ENCODE data around the gene NRG3.

GRCh38 chr10:82075605-82076004 lies 200.6 kb downstream of the NRG3 start:
- no peak for TF ChIP-seq CTCF (IDR thresholded peaks at IDR 0.05)
- no peak for TF ChIP-seq EZH2 (IDR thresholded peaks at IDR 0.05; ENCODE audit: borderline replicate concordance, insufficient read depth, low read depth, low read length, poor library complexity, severe bottlenecking)
